T-helper 22 cell (primary cell): ENCODE data around the gene CLEC16A.
"Not testable (repeated sequence)": the region's sequence is repeated elsewhere in the genome, so short reads cannot be mapped to it uniquely, and the experiment has no call there.

Experiments used
- DNase-seq: peaks from one replicate; pipeline ENCODE4 v3.0.0-alpha.2; 2020; ENCODE audit warnings: low read depth

Gene CLEC16A

DNA sequence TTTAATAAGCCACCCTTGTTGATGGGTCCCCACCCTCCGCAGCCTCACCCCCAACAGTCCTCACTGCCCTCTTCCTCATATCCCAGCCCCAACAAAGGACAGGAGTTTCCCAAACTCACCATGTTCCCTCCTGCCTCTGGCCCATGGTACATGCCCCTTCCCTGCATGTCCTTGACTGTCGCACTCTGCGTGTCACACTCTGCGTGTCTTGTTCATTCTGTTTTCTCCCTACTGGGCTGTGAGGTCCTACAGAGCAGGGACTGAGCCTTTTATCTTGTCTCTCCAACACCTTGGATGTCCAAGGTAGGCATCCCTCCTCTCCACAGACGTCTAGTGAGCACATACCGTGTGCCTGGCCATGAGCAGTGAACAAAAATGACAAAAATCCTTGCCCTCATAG lies 156.9 kb downstream of the CLEC16A start:
- DNase-seq = no peak

- no peak for DNase-seq
Measured at GRCh38 chr16:11101695-11102522, 157.5 kb downstream of the CLEC16A start.

- DNase-seq = no peak
Measured at GRCh38 chr16:11102523-11102898, 158.1 kb downstream of the CLEC16A start.

- not testable (repeated sequence) for DNase-seq
Measured at GRCh38 chr16:11103301-11103700, 158.9 kb downstream of the CLEC16A start.

GRCh38 chr16:11104168-11105037 lies 160.0 kb downstream of the CLEC16A start:
- no peak for DNase-seq

DNA sequence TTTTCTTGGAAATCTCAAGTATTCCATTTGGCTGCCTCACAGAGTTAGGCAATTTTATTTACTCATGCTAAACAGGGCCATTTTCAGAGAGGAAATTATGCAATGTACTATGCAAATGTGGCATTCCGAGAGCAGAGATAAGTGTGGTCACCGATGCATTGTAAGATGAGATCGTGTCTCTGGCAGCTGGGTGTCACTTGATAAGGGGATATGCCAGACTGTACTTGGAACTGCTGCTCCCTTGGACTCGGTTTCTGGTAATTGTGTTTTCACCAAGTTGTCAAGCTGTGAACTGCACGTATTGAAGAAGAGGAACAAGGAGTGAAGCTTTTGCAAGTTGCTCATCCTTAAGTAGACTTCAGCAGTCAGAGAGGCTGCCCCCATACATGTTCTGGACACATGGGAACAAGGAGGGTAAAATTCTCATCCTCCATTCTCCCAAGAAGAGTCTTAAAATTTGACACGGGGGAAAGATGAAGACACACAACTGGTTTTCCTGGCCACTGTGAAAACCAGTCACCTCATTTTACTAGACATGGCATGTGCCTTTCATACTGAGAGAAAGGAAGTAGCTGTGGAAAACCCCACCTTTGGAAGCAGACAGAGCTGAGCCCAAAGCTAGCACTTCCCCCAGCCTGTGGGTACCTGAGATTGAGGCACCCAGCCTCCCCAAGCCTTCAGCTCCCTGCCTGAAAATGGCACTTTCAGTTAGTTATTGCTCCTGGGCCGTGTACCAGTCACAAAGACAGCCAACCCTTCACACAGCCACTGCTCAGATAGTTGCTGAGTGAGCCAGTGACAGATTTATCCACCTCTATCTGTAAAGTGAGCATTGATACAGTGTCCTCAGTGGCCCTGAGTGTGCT lies 160.9 kb downstream of the CLEC16A start:
- no peak for DNase-seq

DNA sequence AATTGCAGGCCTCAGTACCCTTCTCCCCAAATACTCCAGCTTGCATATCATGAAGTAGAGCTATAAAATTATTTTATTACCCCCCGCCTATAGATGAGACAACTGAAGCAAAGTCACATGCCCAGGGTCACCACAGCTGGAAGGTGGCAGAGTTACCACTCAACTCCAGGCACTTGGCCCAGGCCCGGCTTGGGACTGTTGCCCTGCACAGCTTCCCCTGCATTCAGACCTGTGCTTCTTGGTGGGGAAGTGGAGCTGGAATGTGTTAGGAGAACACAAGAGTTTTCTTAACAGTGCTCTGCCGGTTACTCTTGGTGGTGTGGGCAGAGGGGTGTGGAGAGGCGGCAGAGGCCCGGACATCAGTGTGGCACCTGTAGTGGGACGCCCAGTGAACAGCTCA lies 162.4 kb downstream of the CLEC16A start:
- no peak for DNase-seq

DNA sequence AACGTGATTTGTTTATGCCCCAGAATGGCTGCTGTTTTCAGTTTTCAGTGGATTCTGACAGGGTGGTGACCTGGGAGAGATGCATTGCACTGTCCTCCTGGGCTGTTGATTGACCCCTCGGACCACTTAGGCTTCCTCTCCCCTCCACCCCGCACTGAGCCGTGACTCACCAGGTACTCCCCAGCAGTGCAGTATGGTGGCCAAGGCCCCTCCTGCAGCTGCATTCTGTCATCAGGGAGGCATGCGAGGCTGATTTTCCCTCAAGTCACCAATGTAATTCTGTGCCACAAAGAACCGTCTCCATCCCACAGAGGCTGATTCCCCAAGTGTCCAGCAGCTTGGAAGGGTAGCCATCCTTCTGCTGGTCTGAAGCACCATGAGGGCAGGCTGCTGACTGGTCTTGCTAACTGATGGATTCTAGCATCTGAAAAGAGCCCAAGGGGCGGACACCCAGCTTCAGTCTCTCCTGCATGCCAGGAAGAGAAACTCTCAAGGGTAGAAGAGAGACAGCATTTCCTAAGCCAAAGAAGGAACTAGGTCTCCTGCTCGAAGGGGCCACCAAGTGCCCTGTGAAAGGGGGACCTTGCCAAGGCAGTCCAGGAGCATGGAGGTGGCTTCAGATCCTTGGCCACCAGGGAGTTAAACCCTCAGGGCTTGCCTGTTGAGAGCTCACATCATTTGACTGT lies 163.6 kb downstream of the CLEC16A start:
- DNase-seq = no peak

GRCh38 chr16:11108466-11108805 lies 164.1 kb downstream of the CLEC16A start:
- DNase-seq = no peak

GRCh38 chr16:11109566-11109965 lies 165.2 kb downstream of the CLEC16A start:
- no peak for DNase-seq

DNA sequence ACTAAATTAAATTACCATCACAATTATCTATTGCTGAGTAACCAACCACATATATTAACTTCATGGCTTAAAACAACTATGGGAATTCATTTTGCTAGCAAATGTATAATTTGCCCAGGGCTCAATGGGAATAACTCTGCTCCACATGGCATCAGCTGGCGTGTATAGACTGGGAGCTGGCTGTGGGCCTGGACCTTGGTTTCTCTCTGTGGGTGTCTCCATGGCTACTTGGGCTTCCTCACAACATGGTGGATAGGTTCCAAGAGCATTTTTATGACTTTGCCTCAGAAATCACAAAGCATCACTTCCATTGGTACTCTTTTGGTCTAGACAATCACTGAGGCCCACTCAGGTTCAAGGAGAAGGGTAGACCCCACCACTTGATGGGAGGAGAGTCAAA lies 166.8 kb downstream of the CLEC16A start:
- DNase-seq = no peak

DNA sequence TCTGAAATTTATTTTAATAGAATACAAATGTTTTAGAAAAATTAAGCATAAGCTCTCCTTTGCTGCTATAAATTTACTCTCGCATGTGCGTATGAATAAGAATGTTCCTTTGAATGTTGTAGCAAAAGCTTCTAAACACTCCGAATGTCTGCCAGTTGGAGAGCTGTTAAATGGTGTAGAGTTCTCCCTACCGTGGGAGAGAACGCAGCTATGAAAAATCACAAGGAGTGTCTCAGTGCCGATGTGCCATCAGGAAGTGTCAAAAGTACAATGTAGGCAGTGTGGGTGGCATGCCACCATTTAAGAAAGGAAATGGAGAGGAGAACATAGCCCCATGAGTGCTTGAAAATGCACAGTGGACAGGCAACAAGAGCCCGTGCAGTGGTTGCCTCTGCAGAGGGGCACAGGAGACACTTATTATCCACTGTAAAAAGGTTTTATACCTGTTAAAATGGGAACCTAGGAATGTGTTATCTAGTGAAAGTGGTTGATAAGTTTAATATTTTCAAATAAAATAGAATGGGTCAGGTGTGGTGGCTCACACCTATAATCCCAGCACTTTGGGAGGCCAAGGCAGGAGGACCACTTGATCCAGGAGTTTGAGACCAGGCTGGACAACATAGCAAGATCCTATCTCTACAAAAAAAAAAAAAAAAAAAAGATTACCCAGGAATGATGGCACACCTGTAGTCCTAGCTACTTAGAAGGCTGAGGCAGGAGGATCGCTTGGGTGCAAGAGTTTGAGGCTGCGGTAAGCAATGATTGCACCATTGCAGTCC lies 167.7 kb downstream of the CLEC16A start:
- DNase-seq = no peak

DNA sequence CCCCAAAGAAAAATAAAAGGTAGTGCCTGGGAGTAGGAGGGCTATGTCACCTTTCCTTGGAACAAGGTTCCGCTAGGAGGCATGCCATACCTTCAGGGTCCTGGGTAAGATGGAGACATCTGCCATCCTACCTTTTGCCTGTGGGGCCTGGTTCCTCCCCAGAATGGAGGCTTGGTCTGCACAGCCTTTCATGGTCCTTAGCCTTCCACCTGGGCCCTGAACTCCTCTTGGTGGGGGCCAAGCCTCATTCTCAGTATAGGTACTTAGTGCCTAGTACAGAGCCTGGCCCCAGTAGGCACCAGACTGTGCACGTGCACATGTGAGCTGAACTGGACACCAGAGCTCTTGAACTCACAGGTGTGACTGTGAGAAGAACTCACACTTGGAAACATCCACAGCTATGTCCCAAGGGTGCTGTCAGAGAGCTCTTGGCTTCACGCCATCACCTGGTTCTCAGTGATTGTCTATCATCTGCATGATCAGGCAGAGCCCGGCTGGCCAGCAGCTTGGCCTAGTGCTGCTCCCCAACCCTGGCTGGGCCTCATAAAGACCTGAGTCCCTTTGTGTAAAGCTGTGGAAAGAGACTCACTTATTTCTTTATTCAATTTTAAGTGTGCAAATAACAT lies 168.5 kb downstream of the CLEC16A start:
- DNase-seq = no peak

DNA sequence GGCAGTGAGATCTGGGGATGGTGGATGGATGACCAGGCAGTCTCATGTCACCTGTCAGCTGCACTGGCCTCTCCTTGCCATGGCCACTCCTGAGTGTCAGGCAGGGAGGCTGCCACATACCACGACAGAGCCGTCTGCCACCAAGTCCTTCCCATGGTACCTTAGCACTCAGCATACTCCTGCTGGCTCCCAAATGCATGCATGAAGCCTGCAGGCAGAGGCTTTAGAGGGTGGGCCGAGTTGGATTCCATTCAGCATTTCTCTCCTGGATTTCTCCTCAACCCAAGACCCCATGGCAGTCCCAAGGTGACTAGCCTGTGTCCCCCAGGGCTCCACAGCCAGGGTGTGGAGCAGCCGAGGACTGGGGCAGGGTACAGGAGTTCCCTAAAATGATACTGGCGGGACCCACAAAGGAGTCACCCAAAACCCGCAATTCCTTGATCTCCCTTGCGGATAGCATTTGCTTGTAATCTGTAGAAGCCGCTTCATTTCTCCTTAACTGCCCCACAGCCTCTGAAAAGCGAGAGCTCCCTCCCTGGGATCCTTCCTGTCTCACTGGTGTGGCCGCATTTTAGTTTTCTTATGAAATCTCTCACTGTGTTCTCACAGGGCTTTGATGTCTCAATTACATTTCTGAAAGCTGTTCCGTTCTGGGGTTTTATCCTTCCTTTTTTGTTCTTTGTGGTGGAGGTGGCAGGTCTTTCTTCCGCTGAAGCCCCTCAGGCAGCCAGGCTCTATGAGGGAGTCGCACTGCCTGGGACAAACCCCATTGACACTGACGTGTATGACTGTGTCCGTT lies 170.2 kb downstream of the CLEC16A start:
- DNase-seq = no peak

GRCh38 chr16:11117576-11118211 lies 173.3 kb downstream of the CLEC16A start:
- DNase-seq = no peak

- DNase-seq = no peak
Measured at GRCh38 chr16:11118479-11118878, 174.1 kb downstream of the CLEC16A start.

- no peak for DNase-seq
Measured at GRCh38 chr16:11121083-11121608, 176.8 kb downstream of the CLEC16A start.

GRCh38 chr16:11121914-11122692 lies 177.7 kb downstream of the CLEC16A start:
- DNase-seq = no peak
